RWPE2 (cell line): ENCODE results near the gene OVOL1.

ENCODE experiments used
- ATAC-seq: fragments of 200-7000 bp; cut with Tn5 transposase; 3 replicates; pipeline ENCODE4 v1.9.1; 2021; ENCODE audit warnings: low read depth
- DNase-seq: peaks from one replicate; pipeline ENCODE4 v3.0.0-alpha.2; 2020; ENCODE audit warnings: low spot score
- H3K27ac ChIP-seq: fragments of 450-650 bp; 2 replicates; pipeline ENCODE4 v1.5.1; 2017; ENCODE audit warnings: mild to moderate bottlenecking; ENCODE audit not compliant: poor library complexity, severe bottlenecking
- H3K27me3 ChIP-seq: fragments of 250-450 bp; sonication (Bioruptor Pico); 2 replicates; pipeline ENCODE4 v1.5.1; 2021; ENCODE audit warnings: mild to moderate bottlenecking, moderate library complexity; ENCODE audit not compliant: insufficient read depth, poor library complexity, severe bottlenecking
- H3K36me3 ChIP-seq: fragments of 250-450 bp; sonication (Bioruptor Pico); 2 replicates; pipeline ENCODE4 v1.5.1; 2020; ENCODE audit warnings: low read depth, mild to moderate bottlenecking, moderate library complexity
- H3K4me1 ChIP-seq: fragments of 250-450 bp; sonication (Bioruptor Pico); 2 replicates; pipeline ENCODE4 v1.5.1; 2021; ENCODE audit warnings: mild to moderate bottlenecking, moderate library complexity; ENCODE audit not compliant: insufficient read depth, poor library complexity, severe bottlenecking
- H3K4me3 ChIP-seq: fragments of 250-450 bp; sonication (Bioruptor Pico); 2 replicates; pipeline ENCODE4 v1.5.1; 2021; ENCODE audit warnings: mild to moderate bottlenecking, moderate library complexity; ENCODE audit not compliant: severe bottlenecking
- H3K9me3 ChIP-seq: fragments of 250-450 bp; sonication (Bioruptor Pico); 2 replicates; pipeline ENCODE4 v1.5.1; 2021; ENCODE audit warnings: mild to moderate bottlenecking, moderate library complexity; ENCODE audit not compliant: severe bottlenecking
- CTCF ChIP-seq: fragments of 450-650 bp; IDR thresholded peaks from one replicate; pipeline ENCODE4 v1.5.1; 2017; ENCODE audit warnings: mild to moderate bottlenecking, moderate library complexity; ENCODE audit not compliant: poor library complexity, severe bottlenecking

OVOL1 gene

GRCh38 chr11:65801153-65801987 is 14.5 kb downstream of the OVOL1 start:
- no peaks in the 10 kb centered on the region for H3K4me1 ChIP-seq
- H3K36me3 ChIP-seq = no peaks in the 10 kb centered on the region
- no peaks in the 10 kb centered on the region for H3K27me3 ChIP-seq
- DNase-seq = no peak
- no peak overlapping the region for H3K27ac ChIP-seq
- no peak for ATAC-seq
- H3K9me3 ChIP-seq = no peaks in the 10 kb centered on the region
- no peak for TF ChIP-seq CTCF
- no peak overlapping the region for H3K4me3 ChIP-seq

GRCh38 chr11:65802841-65803240 is 16.0 kb downstream of the OVOL1 start:
- ATAC-seq (no peak), DNase-seq (no peak)
- no peaks in the 10 kb centered on the region for H3K4me1 ChIP-seq
- no peak for TF ChIP-seq CTCF
- no peaks in the 10 kb centered on the region for H3K9me3 ChIP-seq
- no peaks in the 10 kb centered on the region for H3K27me3 ChIP-seq
- H3K36me3 ChIP-seq = no peaks in the 10 kb centered on the region
- no peak overlapping the region for H3K27ac ChIP-seq
- no peak overlapping the region for H3K4me3 ChIP-seq

- TF ChIP-seq CTCF = no peak
- no peaks in the 10 kb centered on the region for H3K9me3 ChIP-seq
- no peak overlapping the region for H3K4me3 ChIP-seq
- DNase-seq (no peak), ATAC-seq (no peak; the same call in 2 of the 3 replicates)
- H3K36me3 ChIP-seq = no peaks in the 10 kb centered on the region
- no peaks in the 10 kb centered on the region for H3K4me1 ChIP-seq
- H3K27ac ChIP-seq = no peak overlapping the region
- H3K27me3 ChIP-seq = peaks cover 8% of the 10 kb centered on the region
Measured at GRCh38 chr11:65803797-65804492, 17.1 kb downstream of the OVOL1 start.

- no peaks in the 10 kb centered on the region for H3K4me1 ChIP-seq
- no peak overlapping the region for H3K4me3 ChIP-seq
- H3K27ac ChIP-seq = no peak overlapping the region
- TF ChIP-seq CTCF = no peak
- H3K36me3 ChIP-seq = no peaks in the 10 kb centered on the region
- H3K9me3 ChIP-seq = no peaks in the 10 kb centered on the region
- ATAC-seq (no peak), DNase-seq (no peak)
- peaks cover 8% of the 10 kb centered on the region for H3K27me3 ChIP-seq
Measured at GRCh38 chr11:65806979-65807378, 20.1 kb downstream of the OVOL1 start.
